HG03558 (cell line): ENCODE data around the gene CDH13.

Experiments used
- ATAC-seq: cut with Tn5 transposase; IDR thresholded peaks from one replicate; pipeline ENCODE4 v1.9.1; 2021; ENCODE audit warnings: moderate number of reproducible peaks; ENCODE audit not compliant: unreplicated experiment; ENCODE audit errors: extremely low read depth

The CDH13 gene

GRCh38 chr16:82625066-82625968 lies 1.5 kb upstream of the CDH13 start:
- ATAC-seq, result no peak

DNA sequence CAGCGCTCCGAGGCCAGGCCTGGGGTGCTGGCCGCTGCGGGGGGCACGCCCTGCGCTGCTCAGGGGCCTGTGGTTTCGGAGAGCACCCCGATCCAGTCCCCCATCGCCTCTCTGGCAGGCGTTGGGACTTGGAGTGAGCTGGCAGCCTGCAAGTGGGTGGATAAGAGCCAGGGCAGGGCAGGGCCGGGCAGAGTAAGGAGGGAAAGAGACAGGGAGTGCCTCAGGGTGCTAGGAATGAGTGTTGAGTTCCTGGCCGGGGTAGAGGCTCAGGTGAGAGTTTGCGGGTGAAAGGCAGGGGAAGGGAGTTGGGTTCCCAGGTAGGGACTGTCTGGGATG lies 1.3 kb downstream of the CDH13 start:
- no peak for ATAC-seq

GRCh38 chr16:82628711-82629110 lies 1.9 kb downstream of the CDH13 start:
- ATAC-seq, result no peak

GRCh38 chr16:82629441-82630027 lies 2.8 kb downstream of the CDH13 start:
- ATAC-seq, result no peak

- ATAC-seq, result no peak
Observed at GRCh38 chr16:82630219-82630618, 3.5 kb downstream of the CDH13 start.

- ATAC-seq, result no peak
Observed at GRCh38 chr16:82630688-82631087, 3.9 kb downstream of the CDH13 start.

GRCh38 chr16:82631701-82632685 lies 5.2 kb downstream of the CDH13 start:
- ATAC-seq, result no peak

DNA sequence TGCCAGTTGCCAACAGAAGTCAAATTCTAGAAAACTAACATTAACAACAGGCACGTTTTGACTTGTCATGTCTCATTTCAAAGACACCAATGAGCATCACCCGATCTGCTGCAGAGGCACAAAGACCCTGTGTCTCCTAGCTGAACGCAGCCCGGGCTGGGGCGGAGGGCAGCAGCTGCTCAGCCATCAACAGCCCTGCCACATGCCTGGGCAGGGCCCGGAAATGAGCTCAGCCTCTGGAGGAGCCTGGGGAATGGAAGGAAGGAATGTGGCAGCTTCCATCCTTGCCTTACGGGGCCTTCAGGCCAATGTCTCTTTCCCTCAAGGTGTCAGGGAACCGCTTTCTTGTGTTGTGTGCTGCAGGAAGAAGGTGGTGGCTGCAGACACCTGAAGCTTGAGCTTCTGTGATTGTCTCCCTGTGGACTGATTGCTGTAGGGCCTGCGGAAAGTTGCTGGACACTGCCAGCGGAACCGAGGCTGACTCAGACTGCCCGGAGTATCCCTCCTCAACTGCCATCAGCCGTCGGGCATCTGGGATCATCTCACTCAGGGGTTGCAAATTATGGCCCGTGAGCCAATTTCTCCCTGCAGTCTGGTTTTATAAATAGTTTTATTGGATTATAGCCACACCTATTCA lies 7.3 kb downstream of the CDH13 start:
- no peak for ATAC-seq

GRCh38 chr16:82634955-82635610 lies 8.3 kb downstream of the CDH13 start:
- ATAC-seq, result no peak

DNA sequence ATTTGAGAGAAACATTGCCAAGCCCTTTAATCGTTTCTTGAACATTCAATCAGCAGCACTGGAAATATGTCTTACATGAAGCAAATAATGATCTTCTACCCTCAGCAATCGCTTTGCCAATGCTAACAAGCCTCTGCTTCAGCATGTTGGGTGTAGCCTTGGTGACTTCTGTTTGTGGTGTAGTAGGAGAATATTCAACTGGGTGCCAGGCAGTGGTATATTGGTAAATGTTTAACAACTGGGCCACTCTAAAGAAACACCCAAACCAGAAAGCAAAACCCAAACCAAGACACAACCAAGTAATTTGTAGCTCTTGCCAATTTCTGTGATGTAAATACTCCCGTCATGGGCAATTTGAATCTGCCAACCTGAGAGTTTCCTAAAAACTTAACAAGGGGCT lies 9.7 kb downstream of the CDH13 start:
- ATAC-seq, result no peak

DNA sequence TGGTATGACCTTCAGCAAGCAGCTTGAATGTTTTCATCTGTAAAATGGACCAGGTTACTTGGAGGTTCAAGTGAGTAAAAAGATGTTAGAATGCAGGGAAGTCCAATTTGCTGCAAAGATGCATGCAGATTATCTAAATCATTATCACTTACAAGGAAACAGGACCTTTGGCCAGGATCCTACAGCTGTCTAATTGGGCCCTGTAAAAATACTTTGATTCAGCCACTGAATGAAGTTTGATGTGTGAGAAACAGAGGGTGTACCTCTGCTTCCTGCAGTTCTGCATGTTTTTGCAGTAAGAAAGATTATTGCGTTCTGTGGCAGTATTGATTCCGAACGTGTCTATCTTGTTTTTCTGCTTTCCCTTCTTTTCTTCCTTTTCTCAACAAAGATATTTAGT lies 10.2 kb downstream of the CDH13 start:
- no peak for ATAC-seq

DNA sequence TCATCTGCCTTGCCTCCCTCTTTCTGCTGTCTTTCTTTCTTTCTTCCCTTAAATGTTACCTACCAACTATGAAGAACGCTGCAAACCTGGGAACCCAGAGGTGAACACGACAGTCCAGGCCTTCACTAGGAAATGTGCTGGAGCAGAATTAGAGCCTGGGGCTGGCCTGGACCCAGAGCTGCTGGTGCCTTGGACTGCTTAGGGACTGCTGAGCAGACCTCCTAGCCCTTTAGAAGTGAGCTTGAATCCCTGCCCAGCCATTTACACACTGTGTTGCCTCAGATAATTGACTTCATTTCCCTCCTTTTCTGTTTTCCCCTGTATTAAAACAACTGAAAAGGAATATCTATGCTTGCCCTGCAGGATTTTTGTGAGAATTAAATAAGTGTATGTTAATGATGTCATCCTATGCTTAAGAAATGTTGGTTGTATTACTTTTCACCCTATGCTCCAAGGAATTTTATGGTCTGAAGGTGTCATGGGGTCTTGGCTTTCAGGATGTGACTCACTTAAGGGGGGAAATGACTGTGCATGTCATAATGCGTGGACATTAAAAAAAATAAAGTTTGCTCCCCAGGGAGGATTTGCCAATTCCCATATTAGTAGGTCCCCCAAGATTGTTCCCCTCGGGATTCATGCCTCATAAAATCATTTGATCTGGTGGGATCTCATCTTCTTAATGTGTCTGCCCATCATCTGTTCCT lies 11.5 kb downstream of the CDH13 start:
- no peak for ATAC-seq

GRCh38 chr16:82639263-82639662 lies 12.5 kb downstream of the CDH13 start:
- ATAC-seq, result no peak

DNA sequence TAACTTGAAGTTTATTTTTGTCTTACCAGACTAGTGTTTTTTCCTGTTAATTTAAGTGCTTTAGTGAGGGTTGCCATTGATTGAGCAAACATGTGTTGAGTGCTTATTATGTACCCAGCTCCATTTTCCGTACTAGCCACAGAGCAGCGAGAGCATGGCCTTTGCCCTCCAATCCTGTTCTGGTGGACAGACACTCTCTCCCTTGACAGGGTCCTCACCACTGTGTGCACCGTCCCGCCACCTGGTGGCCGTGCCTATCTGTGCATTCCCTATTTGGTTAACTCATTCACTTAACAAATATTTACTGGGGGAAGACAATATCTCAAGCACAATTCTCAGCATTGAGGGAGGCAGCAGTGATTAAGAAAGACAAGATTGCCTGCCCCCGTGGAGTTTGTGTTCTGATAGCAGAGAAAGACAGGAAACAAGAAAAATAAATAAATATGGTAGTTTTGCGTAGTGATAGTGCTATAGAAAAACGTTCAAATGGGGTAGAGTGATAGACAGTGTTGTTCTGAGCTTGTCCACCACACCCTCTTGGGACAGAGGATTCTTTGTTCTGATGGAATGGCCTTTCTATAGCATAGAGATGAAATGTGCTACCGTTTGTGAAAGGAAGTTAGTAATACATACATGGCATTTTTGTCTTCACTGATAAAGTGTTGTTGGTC lies 13.0 kb downstream of the CDH13 start:
- ATAC-seq, result no peak

DNA sequence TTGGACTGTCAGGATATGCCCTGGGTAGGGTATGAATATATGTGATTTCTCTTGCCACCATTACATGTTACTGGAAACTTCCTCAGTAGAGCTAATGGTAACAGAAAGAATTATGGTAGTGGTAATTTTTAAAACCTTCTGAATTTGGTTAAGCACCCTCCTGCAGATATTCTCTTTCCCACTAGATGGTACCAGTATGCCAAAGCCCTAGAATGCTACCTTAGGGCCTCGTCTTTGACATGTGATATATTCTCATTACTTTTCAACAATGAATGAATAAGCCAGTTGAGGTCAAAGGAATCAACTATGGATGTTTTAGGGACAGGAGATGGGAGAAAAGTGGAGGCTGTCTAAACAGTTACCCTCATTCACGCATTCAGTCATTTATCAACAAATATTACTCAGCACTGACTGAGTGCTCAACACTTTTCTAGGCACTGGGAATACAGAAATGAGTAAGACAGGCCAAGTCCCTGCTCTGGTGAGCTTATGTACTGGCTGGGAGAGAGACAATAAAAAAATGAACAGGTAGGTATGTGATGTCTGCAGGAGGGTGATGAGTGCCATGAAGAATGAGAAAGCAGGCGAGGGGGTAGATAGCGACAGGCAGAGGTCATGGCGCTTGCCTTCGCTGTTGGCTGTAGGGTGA lies 14.7 kb downstream of the CDH13 start:
- ATAC-seq, result no peak

DNA sequence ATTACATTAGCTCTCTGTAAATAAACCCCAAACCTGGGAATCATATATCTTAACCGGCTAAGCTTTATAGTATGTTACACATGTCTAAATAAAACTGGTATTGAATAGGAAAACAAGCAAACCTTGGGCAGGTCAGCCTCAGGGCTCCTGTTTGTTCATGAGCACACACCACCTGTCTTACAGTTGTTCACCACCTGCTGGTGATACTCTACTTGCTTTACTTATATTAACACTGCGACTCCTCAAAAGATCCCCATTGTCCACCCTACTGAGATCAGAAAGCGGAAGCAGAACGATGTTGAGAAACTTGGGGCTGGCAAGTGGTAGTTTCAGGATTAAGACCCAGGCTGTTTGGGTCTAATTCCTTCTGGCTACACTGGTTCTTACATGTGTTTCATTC lies 16.4 kb downstream of the CDH13 start:
- ATAC-seq, result no peak

- ATAC-seq, result no peak
Observed at GRCh38 chr16:82643936-82644630, 17.3 kb downstream of the CDH13 start.

DNA sequence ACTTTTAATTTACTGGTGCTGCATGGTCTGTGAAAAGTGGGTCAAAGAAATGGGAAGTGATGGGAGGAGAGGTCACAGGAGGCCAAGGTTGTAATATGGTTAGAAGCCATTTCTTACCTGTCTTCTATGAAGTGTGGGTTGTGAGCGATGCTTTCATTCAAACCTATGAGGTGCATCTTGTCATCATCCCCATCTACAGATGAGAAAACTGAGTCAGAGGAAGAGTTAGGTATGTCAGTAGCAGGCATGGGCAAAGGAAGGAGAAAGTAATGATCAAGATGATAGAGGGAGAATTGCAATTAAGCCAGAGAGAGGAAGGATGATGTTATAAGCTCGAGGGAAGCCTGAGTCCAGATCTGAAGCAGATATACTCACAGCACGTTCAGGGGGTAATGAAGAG lies 19.7 kb downstream of the CDH13 start:
- no peak for ATAC-seq
